Hepatocyte (in vitro differentiated cells): Measurements from ENCODE around the gene CBLB.

Experiments used
- CTCF ChIP-seq: fragments of 200-600 bp; sonication (generic); IDR thresholded peaks from 2 replicates; pipeline ENCODE4 v1.5.1; 2016; ENCODE audit warnings: antibody characterized with exemption, mild to moderate bottlenecking; ENCODE audit not compliant: poor library complexity
- EZH2phosphoT487 ChIP-seq: fragments of 200-600 bp; sonication (generic); IDR thresholded peaks from one replicate; pipeline ENCODE4 v1.6.1; 2018; ENCODE audit warnings: antibody characterized with exemption, mild to moderate bottlenecking, low read depth, moderate library complexity; ENCODE audit not compliant: unreplicated experiment, severe bottlenecking

GRCh38 chr3:105615814-105616213 is 253.0 kb downstream of the CBLB start:
- TF ChIP-seq CTCF (no peak), EZH2phosphoT487 (no peak)
